Stimulated activated naive CD8-positive, alpha-beta T cell treated with anti-CD3 and anti-CD28 coated beads, Interleukin-15, Interleukin-2, amounts not matched to agents 100 ng/mL and 50 ng/mL, for 24 hours (primary cell): ENCODE data around the gene CD46.

ENCODE experiments used
- H3K27ac Mint-ChIP-seq: one replicate; pipeline ENCODE4 v1.8.0; 2021; ENCODE audit warnings: mild to moderate bottlenecking, mixed read lengths
- H3K27me3 Mint-ChIP-seq: one replicate; pipeline ENCODE4 v1.8.0; 2021; ENCODE audit warnings: mixed read lengths
- H3K36me3 Mint-ChIP-seq: one replicate; pipeline ENCODE4 v1.8.0; 2021; ENCODE audit warnings: low read depth, mixed read lengths
- H3K4me1 Mint-ChIP-seq: one replicate; pipeline ENCODE4 v1.8.0; 2021; ENCODE audit warnings: low read depth, mixed read lengths
- H3K4me3 Mint-ChIP-seq: one replicate; pipeline ENCODE4 v1.8.0; 2021; ENCODE audit warnings: mild to moderate bottlenecking, mixed read lengths
- H3K9me3 Mint-ChIP-seq: one replicate; pipeline ENCODE4 v1.8.0; 2021; ENCODE audit warnings: mixed read lengths

Gene CD46

GRCh38 chr1:207812778-207813511 is 61.1 kb downstream of the CD46 start:
- Mint-ChIP-seq H3K27ac (peak overlapping the region; percentile 40), H3K27me3 (no peaks in the 10 kb centered on the region), H3K36me3 (peaks cover 63% of the 10 kb centered on the region), H3K4me3 (no peak overlapping the region), H3K4me1 (peaks cover 80% of the 10 kb centered on the region), H3K9me3 (no peaks in the 10 kb centered on the region)

GRCh38 chr1:207813512-207813881 is 61.6 kb downstream of the CD46 start:
- Mint-ChIP-seq H3K36me3 (peaks cover 63% of the 10 kb centered on the region), H3K9me3 (no peaks in the 10 kb centered on the region), H3K4me3 (no peak overlapping the region)

GRCh38 chr1:207813946-207814345 is 62.1 kb downstream of the CD46 start:
- H3K4me1 Mint-ChIP-seq, result peaks cover 71% of the 10 kb centered on the region
- no peak overlapping the region for H3K4me3 Mint-ChIP-seq
- peak overlapping the region; percentile 52 for H3K27ac Mint-ChIP-seq
- H3K36me3 Mint-ChIP-seq, result peaks cover 63% of the 10 kb centered on the region
- no peaks in the 10 kb centered on the region for H3K9me3 Mint-ChIP-seq
- no peaks in the 10 kb centered on the region for H3K27me3 Mint-ChIP-seq

More at GRCh38 chr1:207813512-207813881, 61.6 kb downstream of the CD46 start:
- Mint-ChIP-seq H3K4me1 (peaks cover 75% of the 10 kb centered on the region), H3K27me3 (no peaks in the 10 kb centered on the region), H3K27ac (peak overlapping the region; percentile 52)

- Mint-ChIP-seq H3K27me3 (no peaks in the 10 kb centered on the region), H3K4me3 (no peak overlapping the region), H3K9me3 (no peaks in the 10 kb centered on the region), H3K36me3 (peaks cover 60% of the 10 kb centered on the region), H3K4me1 (peaks cover 67% of the 10 kb centered on the region), H3K27ac (peak overlapping the region; percentile 43)
These were observed 62.6 kb downstream of the CD46 start for GRCh38 chr1:207814469-207814868.

- no peaks in the 10 kb centered on the region for H3K27me3 Mint-ChIP-seq
- H3K4me3 Mint-ChIP-seq, result no peak overlapping the region
- peak overlapping the region; percentile 87 for H3K27ac Mint-ChIP-seq
- H3K9me3 Mint-ChIP-seq, result no peaks in the 10 kb centered on the region
- H3K36me3 Mint-ChIP-seq, result peaks cover 55% of the 10 kb centered on the region
- H3K4me1 Mint-ChIP-seq, result peaks cover 67% of the 10 kb centered on the region
These were observed 63.6 kb downstream of the CD46 start for GRCh38 chr1:207815466-207815865.

GRCh38 chr1:207815913-207816291 is 64.0 kb downstream of the CD46 start:
- H3K4me1 Mint-ChIP-seq, result peaks cover 68% of the 10 kb centered on the region
- no peaks in the 10 kb centered on the region for H3K9me3 Mint-ChIP-seq
- H3K27ac Mint-ChIP-seq, result peak overlapping the region; percentile 87
- peaks cover 53% of the 10 kb centered on the region for H3K36me3 Mint-ChIP-seq
- H3K27me3 Mint-ChIP-seq, result no peaks in the 10 kb centered on the region
- H3K4me3 Mint-ChIP-seq, result peak overlapping the region; percentile 8

- Mint-ChIP-seq H3K4me3 (no peak overlapping the region), H3K9me3 (no peaks in the 10 kb centered on the region), H3K4me1 (peaks cover 73% of the 10 kb centered on the region), H3K36me3 (peaks cover 56% of the 10 kb centered on the region), H3K27ac (no peak overlapping the region), H3K27me3 (no peaks in the 10 kb centered on the region)
These were observed 65.3 kb downstream of the CD46 start for GRCh38 chr1:207817166-207817565.

GRCh38 chr1:207817778-207818751 is 66.2 kb downstream of the CD46 start:
- peaks cover 81% of the 10 kb centered on the region for H3K4me1 Mint-ChIP-seq
- H3K27ac Mint-ChIP-seq, result no peak overlapping the region

GRCh38 chr1:207818971-207819451 is 67.2 kb downstream of the CD46 start:
- peaks cover 83% of the 10 kb centered on the region for H3K4me1 Mint-ChIP-seq
- no peaks in the 10 kb centered on the region for H3K9me3 Mint-ChIP-seq
- no peak overlapping the region for H3K4me3 Mint-ChIP-seq
- peaks cover 58% of the 10 kb centered on the region for H3K36me3 Mint-ChIP-seq
- H3K27me3 Mint-ChIP-seq, result no peaks in the 10 kb centered on the region
- no peak overlapping the region for H3K27ac Mint-ChIP-seq

More at GRCh38 chr1:207817778-207818751, 66.2 kb downstream of the CD46 start:
- no peaks in the 10 kb centered on the region for H3K27me3 Mint-ChIP-seq
- H3K4me3 Mint-ChIP-seq, result no peak overlapping the region
- H3K36me3 Mint-ChIP-seq, result peaks cover 64% of the 10 kb centered on the region
- H3K9me3 Mint-ChIP-seq, result no peaks in the 10 kb centered on the region

GRCh38 chr1:207820568-207821463 is 69.0 kb downstream of the CD46 start:
- Mint-ChIP-seq H3K27me3 (no peaks in the 10 kb centered on the region), H3K27ac (peak overlapping the region; percentile 18), H3K4me1 (peaks cover 84% of the 10 kb centered on the region), H3K36me3 (peaks cover 44% of the 10 kb centered on the region), H3K4me3 (peak overlapping the region; percentile 26), H3K9me3 (no peaks in the 10 kb centered on the region)

GRCh38 chr1:207821464-207822045 is 69.7 kb downstream of the CD46 start:
- peaks cover 41% of the 10 kb centered on the region for H3K36me3 Mint-ChIP-seq
- peaks cover 84% of the 10 kb centered on the region for H3K4me1 Mint-ChIP-seq
- H3K4me3 Mint-ChIP-seq, result peak overlapping the region; percentile 26
- H3K27ac Mint-ChIP-seq, result peak overlapping the region; percentile 95
- no peaks in the 10 kb centered on the region for H3K9me3 Mint-ChIP-seq
- H3K27me3 Mint-ChIP-seq, result no peaks in the 10 kb centered on the region

- Mint-ChIP-seq H3K27me3 (no peaks in the 10 kb centered on the region), H3K4me1 (peaks cover 84% of the 10 kb centered on the region), H3K4me3 (peak overlapping the region; percentile 84), H3K27ac (peak overlapping the region; percentile 95), H3K9me3 (no peaks in the 10 kb centered on the region), H3K36me3 (peaks cover 36% of the 10 kb centered on the region)
These were observed 70.3 kb downstream of the CD46 start for GRCh38 chr1:207822124-207822601.

- Mint-ChIP-seq H3K36me3 (peaks cover 29% of the 10 kb centered on the region), H3K4me1 (peaks cover 84% of the 10 kb centered on the region), H3K4me3 (peak overlapping the region; percentile 84), H3K27ac (peak overlapping the region; percentile 95), H3K9me3 (no peaks in the 10 kb centered on the region), H3K27me3 (no peaks in the 10 kb centered on the region)
These were observed 71.0 kb downstream of the CD46 start for GRCh38 chr1:207822602-207823451.
